NB4 (cell line): Measurements from ENCODE around the gene MGMT.

ENCODE experiments used
- POLR2A ChIP-seq: IDR thresholded peaks from 2 replicates; pipeline ENCODE4 v1.6.1; 2011; ENCODE audit warnings: mild to moderate bottlenecking; ENCODE audit not compliant: insufficient read length; ENCODE audit errors: extremely low read depth
- TF ChIP-seq, protein P1 (sequence below): IDR thresholded peaks from one replicate; pipeline ENCODE4 v1.5.1; 2012; ENCODE audit warnings: low read depth, low read length
- TF ChIP-seq, protein P2 (sequence below): IDR thresholded peaks from 2 replicates; pipeline ENCODE4 v1.6.1; 2011; ENCODE audit warnings: low read depth, low read length

GRCh38 chr10:129652021-129652420 lies 185.0 kb downstream of the MGMT start:
- TF ChIP-seq, protein P1, sequence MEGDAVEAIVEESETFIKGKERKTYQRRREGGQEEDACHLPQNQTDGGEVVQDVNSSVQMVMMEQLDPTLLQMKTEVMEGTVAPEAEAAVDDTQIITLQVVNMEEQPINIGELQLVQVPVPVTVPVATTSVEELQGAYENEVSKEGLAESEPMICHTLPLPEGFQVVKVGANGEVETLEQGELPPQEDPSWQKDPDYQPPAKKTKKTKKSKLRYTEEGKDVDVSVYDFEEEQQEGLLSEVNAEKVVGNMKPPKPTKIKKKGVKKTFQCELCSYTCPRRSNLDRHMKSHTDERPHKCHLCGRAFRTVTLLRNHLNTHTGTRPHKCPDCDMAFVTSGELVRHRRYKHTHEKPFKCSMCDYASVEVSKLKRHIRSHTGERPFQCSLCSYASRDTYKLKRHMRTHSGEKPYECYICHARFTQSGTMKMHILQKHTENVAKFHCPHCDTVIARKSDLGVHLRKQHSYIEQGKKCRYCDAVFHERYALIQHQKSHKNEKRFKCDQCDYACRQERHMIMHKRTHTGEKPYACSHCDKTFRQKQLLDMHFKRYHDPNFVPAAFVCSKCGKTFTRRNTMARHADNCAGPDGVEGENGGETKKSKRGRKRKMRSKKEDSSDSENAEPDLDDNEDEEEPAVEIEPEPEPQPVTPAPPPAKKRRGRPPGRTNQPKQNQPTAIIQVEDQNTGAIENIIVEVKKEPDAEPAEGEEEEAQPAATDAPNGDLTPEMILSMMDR = no peak
- no peak for TF ChIP-seq POLR2A
- TF ChIP-seq, protein P2, sequence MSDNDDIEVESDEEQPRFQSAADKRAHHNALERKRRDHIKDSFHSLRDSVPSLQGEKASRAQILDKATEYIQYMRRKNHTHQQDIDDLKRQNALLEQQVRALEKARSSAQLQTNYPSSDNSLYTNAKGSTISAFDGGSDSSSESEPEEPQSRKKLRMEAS = no peak
